ENCODE results near the gene UQCR10. TPM values are rescaled to one million over a fixed set of nuclear protein-coding genes. Genes with fewer than 3 reads are reported as not detected.

UQCR10 gene
- total RNA-seq = 100 to 1,000 TPM; 119 to 261 (median 179) TPM

GRCh38 chr22:29767171-29768051 lies at the start of gene UQCR10:
TSS of gene UQCR10 (plus strand) at chr22:29767369. CDS start at chr22:29767399, 30 bp downstream.
- intact Hi-C loops (cut with DNase I; ENCODE audit: low total_unique reads) (loop anchor here (2.0 to 5.0 kb wide), 4 partner anchors 31 to 237 kb away; partner anchors contain the start of genes ASCC2 and MTMR3), in situ Hi-C loops (cut with MboI; ENCODE audit: low sequenced_read_pairs in 4 of 4) (loop anchor here in 1 of 4 donors (10.0 kb wide), 1 partner anchor 237 kb away; no protein-coding TSS in a partner anchor)
- ATAC-seq (peak; percentile 86 to 89), DNase-seq (peak; percentile 78 to 91)
- H3K27ac ChIP-seq = peak within 1 kb of the TSS; percentile 94 to 95 (median 95)
- TF ChIP-seq POLR2A (IDR thresholded peaks at IDR 0.05) (peak; percentile 85 to 86), CTCF (IDR thresholded peaks at IDR 0.05 in 4 of 5, conservative IDR thresholded peaks at IDR 0.05 in 1 of 5) (no peak)
- H3K36me3 ChIP-seq = peaks cover 0 to 25% of the 10 kb centered on the region in 2 donors
- peak within 1 kb of the TSS; percentile 84 to 96 (median 88) for H3K4me3 ChIP-seq
- H3K9me3 ChIP-seq = no peaks in the 10 kb centered on the region
- no peaks in the 10 kb centered on the region for H3K27me3 ChIP-seq
- peaks cover 46 to 50% of the 10 kb centered on the region in 2 donors for H3K4me1 ChIP-seq

- intact Hi-C loops (cut with DNase I; ENCODE audit: low total_unique reads) = no loop called here
These were observed 49.4 kb upstream of the UQCR10 start for GRCh38 chr22:29717789-29718188.

GRCh38 chr22:29718949-29719898 lies 47.9 kb upstream of the UQCR10 start:
- H3K27ac ChIP-seq = no peak overlapping the region
- ATAC-seq (no peak), DNase-seq (no peak)
- H3K4me3 ChIP-seq = no peak overlapping the region
- in situ Hi-C loops (cut with MboI; ENCODE audit: low sequenced_read_pairs in 4 of 4) (no loop called here), intact Hi-C loops (cut with DNase I; ENCODE audit: low total_unique reads) (no loop called here)
- H3K36me3 ChIP-seq = no peaks in the 10 kb centered on the region
- H3K4me1 ChIP-seq = no peaks in the 10 kb centered on the region
- H3K9me3 ChIP-seq = no peaks in the 10 kb centered on the region
- peaks cover 24 to 26% (median 24%) of the 10 kb centered on the region in 3 donors for H3K27me3 ChIP-seq
- TF ChIP-seq CTCF (IDR thresholded peaks at IDR 0.05 in 4 of 5, conservative IDR thresholded peaks at IDR 0.05 in 1 of 5) (no peak), POLR2A (IDR thresholded peaks at IDR 0.05) (no peak)

More at GRCh38 chr22:29717789-29718188, 49.4 kb upstream of the UQCR10 start:
- H3K4me1 ChIP-seq = no peaks in the 10 kb centered on the region
- no peak overlapping the region for H3K27ac ChIP-seq
- H3K4me3 ChIP-seq = no peak overlapping the region
- DNase-seq = no peak
- no peaks in the 10 kb centered on the region for H3K9me3 ChIP-seq
- no peak for TF ChIP-seq CTCF (IDR thresholded peaks at IDR 0.05 in 4 of 5, conservative IDR thresholded peaks at IDR 0.05 in 1 of 5)
- TF ChIP-seq POLR2A (IDR thresholded peaks at IDR 0.05) = no peak
- in situ Hi-C loops (cut with MboI; ENCODE audit: low sequenced_read_pairs in 4 of 4) = no loop called here
- peaks cover 24 to 26% (median 24%) of the 10 kb centered on the region in 3 donors for H3K27me3 ChIP-seq
- H3K36me3 ChIP-seq = no peaks in the 10 kb centered on the region
- ATAC-seq = no peak

- no peak within 1 kb of the TSS for H3K27ac ChIP-seq
- H3K4me3 ChIP-seq = no peak within 1 kb of the TSS
- intact Hi-C loops (cut with DNase I; ENCODE audit: low total_unique reads) (no loop called here), in situ Hi-C loops (cut with MboI; ENCODE audit: low sequenced_read_pairs in 4 of 4) (no loop called here)
- no peak for TF ChIP-seq CTCF (IDR thresholded peaks at IDR 0.05 in 4 of 5, conservative IDR thresholded peaks at IDR 0.05 in 1 of 5)
- no peak for TF ChIP-seq POLR2A (IDR thresholded peaks at IDR 0.05)
- no peaks in the 10 kb centered on the region for H3K4me1 ChIP-seq
- no peak for ATAC-seq
- H3K9me3 ChIP-seq = no peaks in the 10 kb centered on the region
- no peak for DNase-seq
- no peaks in the 10 kb centered on the region for H3K36me3 ChIP-seq
- peaks cover 24 to 26% (median 24%) of the 10 kb centered on the region in 3 donors for H3K27me3 ChIP-seq
These were observed 47.1 kb upstream of the UQCR10 start, which contains the start of gene CABP7 for GRCh38 chr22:29719899-29720645. TSS of gene CABP7 (plus strand) at chr22:29720003. CDS start at chr22:29720425, 422 bp downstream.

Data from gastrocnemius medialis (tissue), 4 donors.